HepG2 (cell line): ENCODE measurements around the gene PSKH1.
"Not testable (repeated sequence)": the region's sequence is repeated elsewhere in the genome, so short reads cannot be mapped to it uniquely, and the experiment has no call there.

Experiments
- TGIF2 ChIP-seq: IDR thresholded peaks from 2 replicates; pipeline ENCODE4 v1.6.1; 2016; ENCODE audit warnings: control low read depth, missing compliant biosample characterization
- ZKSCAN5 ChIP-seq: sonication (generic); formaldehyde crosslinking; IDR thresholded peaks from 2 replicates; pipeline ENCODE4 v1.5.1; 2020; ENCODE audit warnings: mild to moderate bottlenecking, missing genetic modification reagents
- TF ChIP-seq, protein P1 (sequence below): IDR thresholded peaks from 2 replicates; pipeline ENCODE4 v1.6.1; 2016; ENCODE audit warnings: low read depth, control low read depth

DNA sequence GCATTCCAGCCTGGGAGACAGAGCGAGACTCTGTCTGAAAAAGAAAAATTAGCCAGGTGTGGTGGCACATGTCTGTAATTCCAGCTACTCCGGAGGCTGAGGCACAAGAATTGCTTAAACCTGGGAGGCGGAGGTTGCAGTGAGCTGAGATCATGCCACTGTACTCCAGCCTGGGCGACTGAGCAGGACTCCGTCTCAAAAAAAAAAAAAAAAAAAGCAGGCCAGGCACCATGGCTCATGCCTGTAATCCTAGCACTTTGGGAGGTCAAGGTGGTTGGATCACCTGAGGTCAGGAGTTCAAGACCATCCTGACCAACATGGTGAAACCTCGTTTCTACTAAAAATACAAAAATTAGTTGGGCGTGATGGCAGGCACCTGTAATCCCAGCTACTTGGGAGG, 79.2 kb downstream of the PSKH1 start:
- not testable (repeated sequence) for TF ChIP-seq TGIF2, ZKSCAN5 (CRISPR knock-in tag)
- TF ChIP-seq, protein P1, sequence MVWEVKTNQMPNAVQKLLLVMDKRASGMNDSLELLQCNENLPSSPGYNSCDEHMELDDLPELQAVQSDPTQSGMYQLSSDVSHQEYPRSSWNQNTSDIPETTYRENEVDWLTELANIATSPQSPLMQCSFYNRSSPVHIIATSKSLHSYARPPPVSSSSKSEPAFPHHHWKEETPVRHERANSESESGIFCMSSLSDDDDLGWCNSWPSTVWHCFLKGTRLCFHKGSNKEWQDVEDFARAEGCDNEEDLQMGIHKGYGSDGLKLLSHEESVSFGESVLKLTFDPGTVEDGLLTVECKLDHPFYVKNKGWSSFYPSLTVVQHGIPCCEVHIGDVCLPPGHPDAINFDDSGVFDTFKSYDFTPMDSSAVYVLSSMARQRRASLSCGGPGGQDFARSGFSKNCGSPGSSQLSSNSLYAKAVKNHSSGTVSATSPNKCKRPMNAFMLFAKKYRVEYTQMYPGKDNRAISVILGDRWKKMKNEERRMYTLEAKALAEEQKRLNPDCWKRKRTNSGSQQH (CRISPR knock-in tag), result not testable (repeated sequence)
